SU-DHL-6 (cell line): ENCODE data around the gene AATF.

Experiments used
- EZH2phosphoT487 ChIP-seq: fragments of 200-600 bp; sonication (generic), shearing (Covaris generic); conservative IDR thresholded peaks from 2 replicates; pipeline ENCODE4 v1.6.1; 2018; ENCODE audit warnings: mild to moderate bottlenecking, antibody characterized with exemption, low read length, moderate library complexity, mixed read lengths
- TF ChIP-seq, protein P1 (sequence below): fragments of 200-600 bp; sonication (generic); IDR thresholded peaks from one replicate; pipeline ENCODE4 v1.5.1; 2017; ENCODE audit warnings: antibody characterized with exemption, mild to moderate bottlenecking, low read length, moderate library complexity; ENCODE audit not compliant: insufficient read depth, poor library complexity, severe bottlenecking

DNA sequence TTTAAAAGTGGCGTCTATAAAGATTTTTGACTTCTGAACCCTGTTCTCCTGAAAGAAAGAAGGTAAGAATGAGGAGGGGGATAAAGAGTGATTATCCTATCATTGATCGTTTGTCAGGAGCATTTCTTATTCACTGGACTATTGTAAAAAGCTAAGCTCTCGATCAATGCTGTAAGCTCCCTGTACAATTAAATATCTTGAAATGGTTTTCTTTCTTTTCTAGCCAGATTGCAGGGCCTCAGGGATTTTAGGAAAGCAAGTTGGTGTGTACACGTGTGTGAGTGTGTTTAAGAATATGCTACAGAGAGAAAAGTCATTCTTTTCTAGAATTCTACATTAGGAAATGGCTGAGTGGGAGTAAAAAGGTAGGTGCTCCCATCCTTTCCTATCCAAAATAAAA is 154.5 kb downstream of the AATF start:
- TF ChIP-seq, protein P1, sequence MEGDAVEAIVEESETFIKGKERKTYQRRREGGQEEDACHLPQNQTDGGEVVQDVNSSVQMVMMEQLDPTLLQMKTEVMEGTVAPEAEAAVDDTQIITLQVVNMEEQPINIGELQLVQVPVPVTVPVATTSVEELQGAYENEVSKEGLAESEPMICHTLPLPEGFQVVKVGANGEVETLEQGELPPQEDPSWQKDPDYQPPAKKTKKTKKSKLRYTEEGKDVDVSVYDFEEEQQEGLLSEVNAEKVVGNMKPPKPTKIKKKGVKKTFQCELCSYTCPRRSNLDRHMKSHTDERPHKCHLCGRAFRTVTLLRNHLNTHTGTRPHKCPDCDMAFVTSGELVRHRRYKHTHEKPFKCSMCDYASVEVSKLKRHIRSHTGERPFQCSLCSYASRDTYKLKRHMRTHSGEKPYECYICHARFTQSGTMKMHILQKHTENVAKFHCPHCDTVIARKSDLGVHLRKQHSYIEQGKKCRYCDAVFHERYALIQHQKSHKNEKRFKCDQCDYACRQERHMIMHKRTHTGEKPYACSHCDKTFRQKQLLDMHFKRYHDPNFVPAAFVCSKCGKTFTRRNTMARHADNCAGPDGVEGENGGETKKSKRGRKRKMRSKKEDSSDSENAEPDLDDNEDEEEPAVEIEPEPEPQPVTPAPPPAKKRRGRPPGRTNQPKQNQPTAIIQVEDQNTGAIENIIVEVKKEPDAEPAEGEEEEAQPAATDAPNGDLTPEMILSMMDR: no peak
- TF ChIP-seq EZH2phosphoT487: no peak
